ENCODE measurements around the gene KCNK3.

Gene KCNK3

DNA sequence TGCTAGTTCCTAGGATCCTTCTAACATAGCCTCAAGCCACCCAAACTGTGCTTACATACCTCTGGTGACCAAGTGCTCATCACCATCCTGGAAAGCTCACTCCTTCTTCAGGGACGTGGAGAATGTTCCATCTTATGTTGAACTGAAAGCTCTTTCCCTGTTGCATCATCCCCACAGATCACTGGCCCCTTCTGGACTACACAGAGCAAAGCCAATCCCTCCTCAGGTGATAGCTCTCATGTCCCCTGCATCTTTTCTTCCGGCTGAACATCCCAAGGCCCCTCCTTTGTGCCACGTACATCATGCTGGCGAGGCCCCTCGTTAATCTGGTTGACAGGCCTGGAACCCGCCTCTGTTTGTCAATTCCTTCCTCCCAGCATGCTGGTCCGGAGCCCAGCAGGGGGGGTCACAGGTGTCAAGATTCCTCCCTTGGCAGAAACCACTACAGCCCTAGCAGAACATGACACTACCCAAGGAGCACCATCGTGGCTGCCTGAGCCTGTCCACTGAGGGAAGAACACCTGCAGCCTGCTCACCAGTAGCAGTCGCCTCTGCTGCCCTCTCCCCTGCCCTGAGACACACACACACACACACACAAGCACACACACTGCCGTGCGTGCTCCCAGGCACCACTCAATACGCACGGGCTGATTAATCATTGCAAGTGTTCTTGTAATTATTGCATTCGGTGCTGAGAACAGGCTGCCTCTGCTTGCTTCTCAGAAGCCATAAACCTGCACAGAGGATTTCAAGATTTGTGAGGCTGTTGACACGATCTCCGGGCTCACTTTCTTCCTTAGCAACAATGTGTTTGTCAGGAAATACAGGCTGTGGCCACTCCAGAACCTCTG is 6.3 kb upstream of the KCNK3 start:
- peak in 1 of 10 donors; percentile 59 for DNase-seq
- intact Hi-C loops (cut with DNase I), result no loop called here

DNA sequence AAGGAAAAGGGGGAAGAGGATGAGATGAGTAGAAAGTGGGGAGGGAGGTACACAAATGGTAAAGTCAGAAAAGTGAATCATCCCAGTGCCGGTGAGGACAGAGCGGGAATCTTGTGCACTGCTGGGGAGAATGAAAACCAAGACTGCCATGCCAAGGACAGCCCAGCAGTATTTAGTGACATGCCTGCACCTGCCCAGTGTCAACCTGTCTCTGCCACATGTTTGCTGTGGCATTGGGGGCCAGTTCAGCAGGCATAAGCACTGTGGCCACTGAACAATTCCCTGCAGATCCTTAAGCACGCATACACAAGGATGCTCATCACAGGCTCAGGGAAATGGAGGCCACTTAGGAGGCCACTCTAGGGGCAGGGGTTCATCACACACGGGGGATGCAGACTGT is 5.2 kb upstream of the KCNK3 start:
- intact Hi-C loops (cut with DNase I), result no loop called here
- peak in 1 of 10 donors; percentile 27 for DNase-seq

DNA sequence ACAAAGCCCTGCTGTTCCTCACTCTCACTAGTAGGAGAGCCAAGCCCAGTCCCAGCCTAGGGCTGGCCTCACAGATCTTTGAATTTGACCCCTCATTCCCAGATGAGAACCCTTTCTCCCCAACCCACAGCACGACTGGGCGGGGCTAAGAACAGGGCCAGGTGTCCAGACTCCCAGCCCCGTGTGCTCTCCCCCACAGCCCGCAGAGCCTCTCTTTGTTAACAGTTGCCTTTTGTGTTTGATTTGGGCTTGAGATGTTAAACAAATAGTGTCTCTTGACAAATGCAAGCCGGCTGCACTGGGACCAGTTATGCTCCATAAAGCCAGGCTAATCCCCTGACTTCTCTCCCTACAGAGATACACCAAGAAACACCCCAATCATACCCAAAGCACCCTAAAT is 4.7 kb upstream of the KCNK3 start:
- intact Hi-C loops (cut with DNase I), result no loop called here
- peak in 1 of 10 donors; percentile 30 for DNase-seq

DNA sequence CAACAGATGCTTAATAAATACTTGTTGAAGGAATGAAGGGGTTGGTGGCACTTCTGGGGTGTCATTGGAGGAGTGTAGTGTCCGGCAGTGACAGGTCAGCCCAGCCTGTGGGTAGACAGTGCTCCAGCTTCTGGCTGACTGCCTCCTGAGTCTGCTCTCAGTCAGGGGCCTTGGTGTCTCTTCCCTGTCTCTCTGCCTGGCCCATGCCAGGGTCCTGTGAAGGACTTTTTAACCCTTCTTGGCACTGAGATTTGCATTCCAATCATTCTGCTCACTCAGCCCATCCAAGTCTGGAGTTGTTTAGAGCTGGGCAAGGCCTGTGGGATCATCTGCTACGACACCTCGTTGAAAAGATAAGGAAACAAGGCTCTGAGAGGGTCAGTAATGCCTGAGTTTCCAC is 1.4 kb upstream of the KCNK3 start:
- peak in 1 of 10 donors; percentile 74 for DNase-seq
- intact Hi-C loops (cut with DNase I), result no loop called here

DNA sequence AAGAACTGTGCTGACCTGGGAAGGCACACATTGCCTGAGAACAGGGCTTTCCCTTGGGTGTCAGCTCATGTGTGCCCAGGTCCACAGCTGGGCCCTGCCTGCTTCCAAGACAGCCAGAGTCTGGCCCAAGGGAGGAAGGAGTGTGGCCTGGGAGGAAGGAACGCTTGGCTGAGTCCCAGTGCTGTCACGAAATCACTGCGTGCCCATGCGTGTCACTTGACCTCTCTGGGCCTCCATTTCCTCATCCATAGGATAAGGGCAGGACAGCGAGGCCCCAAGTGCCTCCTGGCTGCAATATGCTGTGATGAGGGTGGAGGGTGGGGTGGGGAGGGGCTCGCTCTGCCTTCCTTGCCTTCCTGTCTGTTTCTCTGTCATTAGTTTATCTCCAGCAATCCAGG is 642 bp upstream of the KCNK3 start:
- intact Hi-C loops (cut with DNase I), result no loop called here
- peak in 2 of 10 donors; percentile 70 to 77 for DNase-seq

DNA sequence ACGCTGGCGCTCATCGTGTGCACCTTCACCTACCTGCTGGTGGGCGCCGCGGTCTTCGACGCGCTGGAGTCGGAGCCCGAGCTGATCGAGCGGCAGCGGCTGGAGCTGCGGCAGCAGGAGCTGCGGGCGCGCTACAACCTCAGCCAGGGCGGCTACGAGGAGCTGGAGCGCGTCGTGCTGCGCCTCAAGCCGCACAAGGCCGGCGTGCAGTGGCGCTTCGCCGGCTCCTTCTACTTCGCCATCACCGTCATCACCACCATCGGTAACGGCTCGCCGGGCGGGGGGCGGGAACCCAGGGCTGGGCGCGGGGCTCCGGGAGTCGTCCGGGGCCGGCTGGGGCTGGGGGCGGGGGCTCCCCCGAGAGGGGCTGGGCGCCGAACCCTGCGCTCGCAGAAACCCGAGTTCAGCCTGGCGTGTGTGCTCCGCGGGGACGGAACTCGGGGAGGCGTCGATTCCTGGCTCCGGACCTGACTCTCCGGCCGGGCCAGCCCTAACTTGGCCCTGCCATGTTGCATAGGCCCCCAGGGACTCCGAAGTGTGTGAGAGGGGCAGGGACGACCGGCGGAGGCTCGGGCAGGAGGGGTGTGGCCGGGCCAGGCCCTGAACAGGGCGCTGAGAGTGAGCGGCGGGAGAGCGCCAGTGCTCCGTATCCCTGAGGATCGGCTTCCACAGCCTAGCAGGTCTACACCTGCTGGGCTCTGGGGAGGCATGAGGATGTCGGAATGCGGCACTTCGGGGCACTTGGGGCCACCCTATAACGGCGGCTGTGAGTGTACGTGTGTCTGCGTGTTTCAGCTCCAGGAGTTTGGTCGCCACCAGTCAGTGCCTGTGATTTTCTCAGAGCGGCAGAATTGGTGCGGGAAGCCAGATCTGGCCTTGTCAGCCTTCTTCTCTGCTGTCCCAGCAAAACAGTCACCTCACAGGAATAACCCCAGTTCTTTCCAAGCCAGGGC is 651 bp downstream of the KCNK3 start:
- DNase-seq, result peak in 3 of 10 donors; percentile 21 to 86 (median 77)
- intact Hi-C loops (cut with DNase I), result no loop called here

DNA sequence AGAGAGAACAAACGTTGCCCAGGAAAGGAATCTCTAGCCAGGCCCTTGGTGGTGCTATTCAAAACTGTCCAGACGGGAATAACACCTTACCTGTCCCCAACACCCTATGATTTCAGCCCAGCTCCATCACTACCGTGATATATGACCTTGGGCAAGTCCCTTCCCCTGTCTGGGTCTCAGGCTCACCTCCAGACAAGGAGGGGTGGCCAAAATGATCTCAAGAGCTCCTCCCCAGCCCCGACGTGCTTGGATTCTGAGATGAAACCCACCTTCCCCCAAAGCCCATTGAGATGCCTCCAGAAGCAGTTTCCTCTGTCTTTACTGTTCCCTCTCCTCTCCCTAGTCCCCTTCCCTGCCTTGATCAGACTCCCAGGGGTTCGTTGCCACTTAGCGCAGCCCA is 1.5 kb downstream of the KCNK3 start:
- no peak for DNase-seq
- intact Hi-C loops (cut with DNase I), result no loop called here

DNA sequence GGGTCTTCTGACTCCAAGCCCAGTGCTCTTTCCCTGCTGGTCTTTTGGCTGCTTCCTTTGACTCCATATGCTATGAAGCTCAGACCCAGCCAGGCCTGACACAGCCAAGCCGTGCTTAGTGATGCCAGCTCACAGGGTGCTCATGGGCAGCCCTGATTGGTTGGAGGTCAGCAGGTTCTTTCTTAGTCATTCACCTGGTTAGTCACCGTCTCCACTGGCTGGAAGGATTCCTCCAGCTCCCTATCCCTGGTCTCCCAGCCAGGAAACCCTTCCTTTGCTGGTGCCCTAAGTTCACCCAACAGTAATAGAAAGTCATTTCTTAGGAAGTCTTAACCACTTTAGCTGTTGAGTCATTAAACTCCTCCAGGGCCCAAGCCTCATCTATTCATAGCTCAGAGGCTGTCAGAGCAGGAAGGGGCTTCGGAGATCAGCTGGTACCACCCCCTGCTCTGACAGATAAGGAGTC is 3.9 kb downstream of the KCNK3 start:
- intact Hi-C loops (cut with DNase I), result no loop called here
- peak in 2 of 10 donors; percentile 44 to 73 for DNase-seq

DNA sequence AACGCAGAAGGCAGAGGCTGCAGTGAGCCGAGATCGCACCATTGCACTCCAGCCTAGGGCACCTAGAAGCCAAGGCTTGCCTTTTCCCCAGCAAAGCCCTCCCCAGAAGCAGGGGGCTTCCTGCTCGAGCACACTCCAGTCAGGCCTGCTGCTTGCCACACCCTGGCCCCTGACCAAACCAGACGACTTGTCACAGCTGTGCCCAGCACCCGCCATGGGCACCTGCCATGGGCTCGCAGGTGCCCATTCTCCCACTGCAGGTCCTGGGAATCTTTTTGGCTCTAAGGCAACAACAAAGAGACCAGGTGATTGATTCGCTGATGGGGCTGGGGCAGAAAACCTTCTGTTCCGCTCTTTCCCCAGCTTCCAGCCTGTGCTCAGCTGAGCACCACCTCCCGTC is 4.9 kb downstream of the KCNK3 start:
- intact Hi-C loops (cut with DNase I), result no loop called here

DNA sequence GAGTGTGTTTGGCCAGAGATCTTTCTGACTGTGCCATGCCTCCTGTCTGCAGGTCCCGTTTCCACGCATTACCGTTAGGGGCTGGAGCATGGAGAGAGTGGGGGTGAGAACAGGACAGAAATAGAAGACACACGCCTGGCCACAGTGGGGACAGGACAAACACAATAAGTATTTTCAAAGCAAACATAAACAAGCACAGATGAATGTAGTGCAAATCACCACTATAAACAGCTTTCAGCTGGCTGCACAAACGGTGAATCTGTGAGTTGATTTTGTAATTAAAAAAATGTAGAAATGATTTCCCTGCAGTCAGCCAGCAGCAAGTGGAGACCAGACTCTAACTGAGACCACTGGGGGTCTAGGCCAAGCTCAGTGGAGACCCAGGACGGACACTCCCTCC is 6.8 kb downstream of the KCNK3 start:
- peak in 2 of 10 donors; percentile 40 to 42 for DNase-seq
- intact Hi-C loops (cut with DNase I), result no loop called here

More for the DNA sequence above, 4.9 kb downstream of the KCNK3 start:
- peak in 2 of 10 donors; percentile 53 to 61 for DNase-seq

DNA sequence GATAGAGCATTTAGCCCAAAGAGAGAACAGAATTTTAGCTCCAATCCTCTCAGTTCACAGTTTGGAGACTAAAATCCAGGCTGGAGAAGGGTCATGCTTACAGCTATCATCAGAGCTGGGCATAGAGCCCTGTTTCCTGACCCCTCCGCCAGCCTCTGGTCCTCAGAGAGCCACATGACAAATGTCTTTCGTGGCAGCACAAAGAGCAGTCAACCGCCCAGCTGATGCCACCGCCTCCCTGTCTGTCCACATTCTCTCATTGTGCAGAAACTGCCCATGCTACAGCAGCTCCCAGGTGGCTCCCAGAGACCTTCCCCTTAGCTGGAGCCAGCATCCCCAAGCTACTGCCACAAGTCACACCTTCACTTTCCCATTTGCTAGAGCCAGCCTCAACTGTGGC is 7.6 kb downstream of the KCNK3 start:
- DNase-seq, result peak in 2 of 10 donors; percentile 68 to 80
- intact Hi-C loops (cut with DNase I), result no loop called here

DNA sequence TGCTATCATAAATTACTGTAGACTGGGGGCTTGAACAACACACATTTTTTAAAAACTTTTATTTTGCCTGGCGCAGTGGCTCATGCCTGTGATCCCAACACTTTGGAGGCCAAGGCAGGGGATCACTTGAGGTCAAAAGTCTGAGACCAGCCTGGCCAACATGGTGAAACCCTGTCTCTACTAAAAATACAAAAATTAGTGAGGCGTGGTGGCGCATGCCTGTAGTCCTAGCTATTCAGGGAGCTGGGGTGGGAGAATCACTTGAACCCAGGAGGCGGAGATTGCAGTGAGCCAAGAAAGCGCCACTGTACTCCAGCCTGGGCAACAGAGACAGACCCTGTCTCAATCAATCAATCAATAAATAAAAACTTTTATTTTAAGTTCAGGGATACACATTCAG is 9.1 kb downstream of the KCNK3 start:
- peak in 1 of 10 donors; percentile 38 for DNase-seq
- intact Hi-C loops (cut with DNase I), result no loop called here

DNA sequence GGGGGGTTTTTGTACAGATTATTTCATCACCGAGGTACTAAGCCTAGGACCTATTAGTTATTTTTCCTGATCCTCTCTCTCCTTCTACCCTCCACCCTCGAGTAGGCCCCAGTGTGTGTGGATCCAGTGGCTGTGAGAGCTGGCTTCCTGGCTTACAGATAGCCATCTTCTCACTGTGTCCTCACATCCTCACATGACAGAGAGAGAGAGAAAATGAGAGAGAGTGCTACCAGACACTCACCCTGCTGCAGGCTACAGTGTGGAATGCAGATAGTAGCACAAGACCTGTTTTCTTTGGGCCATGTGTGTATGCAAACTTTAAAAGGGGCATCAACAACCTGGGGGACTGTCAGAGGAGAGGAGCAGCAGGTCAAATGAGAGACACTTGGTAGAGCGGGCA is 9.5 kb downstream of the KCNK3 start:
- DNase-seq, result peak in 2 of 10 donors; percentile 9 to 14
- intact Hi-C loops (cut with DNase I), result no loop called here

DNA sequence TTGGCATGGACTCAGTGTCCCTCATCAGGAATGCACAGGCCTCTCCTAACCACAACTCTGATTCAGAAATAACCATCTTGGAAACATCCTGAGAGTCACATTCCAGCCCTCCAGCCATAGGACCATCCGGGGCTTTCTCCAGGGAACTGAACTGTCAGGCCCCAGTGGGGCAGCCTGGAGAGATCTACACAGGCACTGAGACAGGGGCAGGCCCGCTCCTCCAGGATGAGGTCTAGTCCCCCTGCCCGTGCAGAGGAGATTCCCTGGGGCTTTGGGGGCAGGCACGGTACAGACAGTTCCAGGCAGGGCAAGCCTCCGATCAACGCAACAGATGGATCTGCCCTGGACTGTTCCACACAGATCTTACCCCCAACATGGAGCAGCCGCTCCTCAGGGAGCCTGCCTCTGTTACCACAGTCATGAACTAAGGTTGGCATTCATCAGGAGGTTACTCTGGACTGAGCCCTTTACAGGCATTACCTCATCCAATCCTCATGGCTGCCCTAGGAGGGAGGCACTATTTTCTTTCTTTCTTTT is 12.0 kb downstream of the KCNK3 start:
- DNase-seq, result peak in 2 of 10 donors; percentile 41 to 67
- intact Hi-C loops (cut with DNase I), result no loop called here

DNA sequence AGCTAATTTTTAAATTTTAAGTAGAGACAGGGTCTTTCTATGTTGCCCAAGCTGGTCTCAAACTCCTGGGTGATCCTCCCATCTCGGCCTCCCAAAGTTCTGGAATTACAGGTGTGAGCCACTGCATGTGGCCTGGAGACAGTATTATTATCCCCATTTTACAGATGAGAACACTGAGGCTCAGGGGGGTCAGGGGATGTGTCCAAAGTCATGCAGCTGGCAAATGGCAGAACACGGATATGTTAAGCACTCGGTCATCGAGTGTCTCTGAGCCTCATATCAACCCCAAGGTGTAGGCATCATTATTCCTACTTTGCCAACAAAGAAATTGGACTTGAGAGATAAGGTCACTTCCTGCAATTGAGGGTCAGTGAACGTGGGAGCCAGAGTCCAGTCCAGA is 12.6 kb downstream of the KCNK3 start:
- intact Hi-C loops (cut with DNase I), result no loop called here
- DNase-seq, result peak in 2 of 10 donors; percentile 3 to 10

DNA sequence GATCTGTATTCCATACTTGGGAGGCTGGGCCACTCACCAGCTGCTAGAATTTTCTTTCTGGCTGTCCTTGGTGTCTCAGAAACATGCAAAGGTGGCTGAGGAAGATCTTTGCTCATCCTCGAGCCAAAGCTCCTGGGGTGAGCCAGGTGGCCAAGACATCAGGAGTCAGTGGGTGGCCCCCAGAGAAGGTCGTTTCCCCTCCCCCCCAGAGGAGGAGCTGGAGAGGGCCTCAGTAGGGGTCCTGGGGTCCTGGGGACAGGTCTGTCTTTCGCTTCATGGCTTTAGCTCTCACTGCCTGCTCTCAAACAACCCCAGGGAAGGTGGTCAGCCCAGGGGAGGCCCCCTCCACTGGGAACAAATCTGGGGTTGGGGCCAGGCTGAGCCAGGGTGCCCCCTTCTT is 13.6 kb downstream of the KCNK3 start:
- DNase-seq, result peak in 2 of 10 donors; percentile 30 to 43
- intact Hi-C loops (cut with DNase I), result no loop called here

DNA sequence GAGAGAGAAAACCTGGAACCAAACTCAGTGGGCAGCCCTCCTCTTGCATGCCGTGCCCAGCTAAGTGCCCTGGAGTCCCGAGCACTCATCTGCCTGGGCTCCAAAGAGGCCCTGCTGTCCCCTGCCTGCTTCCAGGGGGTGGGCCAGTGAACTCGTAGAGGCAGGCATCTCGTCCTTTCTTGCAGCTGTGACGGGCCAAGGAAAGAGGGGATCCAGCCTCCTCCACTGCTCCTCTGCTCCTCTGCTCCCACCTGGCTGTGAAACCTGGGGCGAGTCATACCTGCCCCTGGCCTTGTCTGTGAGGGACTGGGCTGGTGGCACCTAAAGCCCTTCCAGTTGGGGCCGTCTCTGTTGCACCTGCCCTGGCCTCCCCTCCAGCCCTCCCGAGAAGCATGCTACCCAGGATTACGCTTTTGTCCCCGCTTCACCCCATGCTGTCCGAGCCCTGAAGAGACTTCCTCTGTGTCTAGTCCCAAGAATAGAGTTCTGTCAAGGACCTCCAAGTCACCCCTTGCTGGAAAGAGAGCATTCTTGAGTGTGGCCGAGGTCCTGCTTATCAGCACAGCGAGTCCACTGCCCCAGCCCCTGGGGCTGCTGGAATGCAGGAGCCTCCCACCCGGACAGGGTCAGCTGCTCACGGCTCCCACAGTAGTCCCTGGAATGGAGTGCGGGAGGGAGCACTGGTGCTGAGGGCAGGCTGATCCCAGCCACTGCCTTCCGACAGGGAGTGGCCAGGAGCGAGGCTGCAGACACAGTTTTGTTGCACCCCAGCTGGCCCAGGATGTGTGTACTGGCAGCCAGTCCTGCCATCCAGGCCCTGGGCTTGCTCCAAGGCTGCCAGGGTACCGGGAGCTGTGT is 14.3 kb downstream of the KCNK3 start:
- intact Hi-C loops (cut with DNase I), result no loop called here
- DNase-seq, result peak in 2 of 10 donors; percentile 64 to 81

DNA sequence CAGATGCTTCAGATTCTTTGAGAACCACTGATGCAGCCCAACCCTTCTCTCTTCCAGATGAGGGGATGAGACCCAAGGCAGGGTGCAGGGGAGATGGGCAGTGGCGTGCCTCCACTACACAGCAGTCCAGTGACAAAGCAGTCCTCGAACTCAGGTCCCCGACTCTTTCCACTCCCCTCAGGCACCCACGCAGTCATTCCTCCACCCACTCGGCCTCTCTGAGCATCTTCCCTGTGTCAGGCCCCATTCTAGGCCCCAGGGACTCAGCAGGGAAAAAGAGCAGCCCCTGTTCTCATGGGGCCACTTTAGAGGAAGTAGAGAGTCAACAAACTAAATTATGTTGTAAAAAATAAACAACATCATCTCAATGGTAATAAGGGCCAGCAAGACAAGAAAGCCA is 15.2 kb downstream of the KCNK3 start:
- intact Hi-C loops (cut with DNase I), result no loop called here
- DNase-seq, result peak in 1 of 10 donors; percentile 42

DNA sequence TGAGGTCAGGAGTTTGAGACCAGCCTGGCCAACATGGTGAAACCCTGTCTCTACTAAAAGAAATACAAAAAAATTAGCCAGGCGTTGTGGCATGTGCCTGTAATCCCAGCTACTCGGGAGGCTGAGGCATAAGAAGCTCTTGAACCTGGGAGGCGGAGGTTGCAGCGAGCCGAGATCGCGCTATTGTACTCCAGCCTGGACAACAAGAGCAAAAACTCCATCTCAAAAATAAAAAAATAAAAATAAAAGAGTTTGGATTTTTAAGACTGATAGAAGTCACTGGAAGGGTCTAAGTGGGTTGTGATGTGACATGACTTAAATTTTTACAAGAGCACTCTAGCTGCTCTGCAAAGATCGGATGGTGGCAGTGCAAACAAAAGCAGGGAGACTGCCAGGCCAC is 15.9 kb downstream of the KCNK3 start:
- intact Hi-C loops (cut with DNase I), result no loop called here
- DNase-seq, result peak in 2 of 10 donors; percentile 13 to 60
